IPS-NIHi7 (cell line): ENCODE results near the gene ARL8A.
A peak's percentile ranks its signal among the peaks of the same experiment; 100 is the strongest.
"Not testable (repeated sequence)": the region's sequence is repeated elsewhere in the genome, so short reads cannot be mapped to it uniquely, and the experiment has no call there.

Experiments
- DNase-seq: peaks from one replicate; pipeline ENCODE4 v3.0.0; 2012; ENCODE audit warnings: mixed read lengths; ENCODE audit errors: extremely low spot score

Gene ARL8A

GRCh38 chr1:202144402-202145067 is at the start of gene ARL8A:
Gene ARL8A (minus strand): TSS chr1:202144737. CDS start chr1:202144572, 165 bp downstream.
- DNase-seq: peak; percentile 78

DNA sequence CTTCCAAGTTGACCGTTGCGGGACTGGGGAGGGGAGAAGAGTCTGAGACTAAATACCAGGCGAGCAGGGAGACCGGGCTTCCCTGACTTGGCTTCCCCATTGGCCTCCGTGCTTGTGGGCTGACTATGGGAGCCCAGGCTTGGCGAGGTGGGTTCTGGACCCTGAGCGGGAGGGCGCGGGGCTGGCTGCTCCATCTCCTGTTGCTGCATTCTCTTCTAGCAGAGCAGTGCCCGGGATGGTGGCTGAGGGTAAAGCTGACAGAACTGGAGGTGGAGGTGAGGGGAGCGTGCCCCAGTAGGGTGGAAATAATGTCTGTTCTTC is 49.8 kb upstream of the ARL8A start:
- no peak for DNase-seq

DNA sequence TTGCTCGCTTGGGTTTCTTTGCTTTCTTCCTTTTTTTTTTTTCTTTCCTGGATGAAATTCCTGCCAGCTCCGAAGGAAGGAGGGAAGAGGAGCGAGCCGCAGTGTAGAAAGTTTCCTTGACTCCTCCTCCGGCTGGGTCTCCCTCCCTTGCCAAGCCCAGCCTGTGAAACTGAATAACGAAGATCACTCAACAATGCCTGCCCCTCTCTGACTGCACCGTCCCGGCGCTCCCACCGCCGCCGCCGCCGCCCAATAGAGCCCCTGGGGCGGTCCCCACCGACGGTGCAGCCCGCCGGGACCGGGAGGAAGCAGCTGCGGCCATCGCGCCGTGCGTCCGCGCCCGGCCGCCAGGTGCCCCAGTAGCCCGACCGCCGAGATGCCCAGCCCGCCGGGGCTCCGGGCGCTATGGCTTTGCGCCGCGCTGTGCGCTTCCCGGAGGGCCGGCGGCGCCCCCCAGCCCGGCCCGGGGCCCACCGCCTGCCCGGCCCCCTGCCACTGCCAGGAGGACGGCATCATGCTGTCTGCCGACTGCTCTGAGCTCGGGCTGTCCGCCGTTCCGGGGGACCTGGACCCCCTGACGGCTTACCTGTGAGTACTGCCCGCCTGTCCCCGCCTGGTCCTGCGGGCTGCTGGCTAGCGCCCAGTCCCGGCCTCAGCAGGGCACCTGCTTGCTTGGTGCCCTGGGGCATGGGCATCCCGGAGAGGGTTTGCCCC is 49.2 kb upstream of the ARL8A start, which contains the start of gene LGR6:
TSS of gene LGR6 (plus strand) at position 186 of the 714 bp plus-strand sequence. CDS start at position 377, 191 bp downstream.
- DNase-seq: peak; percentile 44

GRCh38 chr1:202192770-202193613 is 48.5 kb upstream of the ARL8A start:
- peak; percentile 82 for DNase-seq

DNA sequence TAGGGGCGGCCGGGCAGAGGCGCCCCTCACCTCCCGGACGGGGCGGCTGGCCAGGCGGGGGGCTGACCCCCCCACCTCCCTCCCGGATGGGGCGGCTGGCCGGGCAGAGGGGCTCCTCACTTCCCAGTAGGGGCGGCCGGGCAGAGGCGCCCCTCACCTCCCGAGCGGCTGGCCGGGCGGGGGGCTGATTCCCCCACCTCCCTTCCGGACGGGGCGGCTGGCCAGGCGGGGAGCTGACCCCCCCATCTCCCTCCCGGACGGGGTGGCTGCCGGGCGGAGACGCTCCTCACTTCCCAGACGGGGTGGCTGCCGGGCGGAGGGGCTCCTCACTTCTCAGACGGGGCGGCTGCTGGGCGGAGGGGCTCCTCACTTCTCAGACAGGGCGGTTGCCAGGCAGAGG is 46.9 kb upstream of the ARL8A start:
- not testable (repeated sequence) for DNase-seq

GRCh38 chr1:202189918-202190715 is 45.6 kb upstream of the ARL8A start:
- no peak for DNase-seq

GRCh38 chr1:202189001-202189790 is 44.7 kb upstream of the ARL8A start:
- DNase-seq: peak; percentile 72

- no peak for DNase-seq
Measured at GRCh38 chr1:202187697-202188407, 43.3 kb upstream of the ARL8A start.

GRCh38 chr1:202187041-202187671 is 42.6 kb upstream of the ARL8A start:
- no peak for DNase-seq

DNA sequence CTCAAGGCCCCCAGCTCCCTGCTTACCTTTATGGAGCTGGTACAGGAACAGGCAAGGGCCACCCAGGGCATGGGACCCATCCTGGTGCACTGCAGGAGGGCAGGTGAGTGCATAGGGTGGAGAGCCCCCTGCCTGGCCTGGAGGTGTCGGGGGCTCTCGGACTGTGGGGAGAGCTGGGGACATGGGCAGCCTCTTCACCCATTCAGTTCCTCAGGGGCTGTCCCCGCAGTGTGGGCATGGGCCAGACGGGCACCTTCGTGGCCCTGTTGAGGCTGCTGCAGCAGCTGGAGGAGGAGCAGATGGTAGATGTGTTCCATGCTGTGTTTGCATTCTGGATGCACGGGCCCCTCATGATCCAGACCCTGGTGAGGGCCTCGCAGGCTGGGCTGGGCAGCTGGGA is 41.8 kb upstream of the ARL8A start:
- no peak for DNase-seq

GRCh38 chr1:202184750-202185460 is 40.4 kb upstream of the ARL8A start:
- DNase-seq: peak; percentile 95

DNA sequence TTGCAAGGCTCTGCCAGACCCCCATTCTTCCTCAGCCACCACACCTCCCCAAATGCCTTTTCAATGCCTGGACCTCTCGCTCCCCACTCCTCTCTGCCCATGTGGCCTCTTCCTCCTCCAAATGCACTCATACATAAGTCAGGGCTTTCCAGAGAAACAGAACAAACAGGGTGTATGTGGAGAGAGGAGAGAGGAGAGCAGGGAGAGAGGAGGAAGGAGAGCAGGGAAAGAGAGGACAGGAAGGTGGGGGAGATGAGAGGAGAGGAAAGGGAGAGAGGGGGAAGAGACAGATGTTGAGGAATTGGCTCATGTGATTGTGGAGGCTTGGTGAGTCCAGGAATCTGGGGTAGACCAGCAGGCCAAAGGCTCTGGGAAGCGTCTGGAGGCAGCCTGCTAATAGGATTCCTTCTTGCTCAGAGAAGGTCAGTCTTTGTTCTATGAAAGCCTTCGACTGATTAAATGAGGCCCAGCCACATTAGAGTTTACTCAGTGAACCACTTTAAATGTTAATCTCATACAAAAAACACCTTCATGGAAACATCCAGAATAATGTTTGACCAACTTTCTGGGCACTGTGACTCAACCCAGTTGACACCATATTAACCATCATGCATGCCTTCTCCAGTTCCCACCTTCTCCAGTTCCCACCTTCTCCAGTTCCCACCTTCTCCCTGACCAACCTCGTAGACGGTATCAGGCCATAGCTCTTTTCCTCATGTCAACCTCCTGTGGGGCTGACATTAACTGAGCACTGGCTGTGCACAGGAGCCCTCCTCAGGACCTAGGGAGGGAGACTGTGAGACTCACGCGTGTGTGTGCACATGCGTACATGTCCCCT is 37.7 kb upstream of the ARL8A start:
- DNase-seq: no peak

- DNase-seq: no peak
Measured at GRCh38 chr1:202181586-202181985, 37.0 kb upstream of the ARL8A start.

DNA sequence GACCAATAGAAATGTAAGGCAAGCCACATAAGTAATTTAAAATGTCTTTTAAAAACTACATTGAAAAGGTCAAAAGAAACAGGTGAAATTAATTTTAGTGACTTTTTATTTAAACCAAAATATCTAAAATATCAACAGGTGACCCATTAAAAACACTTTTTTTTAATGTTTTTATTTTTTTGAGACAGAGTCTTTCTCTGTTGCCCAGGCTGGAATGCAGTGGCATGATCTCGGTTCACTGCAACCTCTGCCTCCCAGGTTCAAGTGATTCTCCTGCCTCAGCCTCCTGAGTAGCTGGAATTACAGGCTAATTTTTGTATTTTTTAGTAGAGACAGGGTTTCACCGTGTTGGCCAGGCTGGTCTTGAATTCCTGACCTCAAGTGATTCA is 36.2 kb upstream of the ARL8A start:
- not testable (repeated sequence) for DNase-seq

DNA sequence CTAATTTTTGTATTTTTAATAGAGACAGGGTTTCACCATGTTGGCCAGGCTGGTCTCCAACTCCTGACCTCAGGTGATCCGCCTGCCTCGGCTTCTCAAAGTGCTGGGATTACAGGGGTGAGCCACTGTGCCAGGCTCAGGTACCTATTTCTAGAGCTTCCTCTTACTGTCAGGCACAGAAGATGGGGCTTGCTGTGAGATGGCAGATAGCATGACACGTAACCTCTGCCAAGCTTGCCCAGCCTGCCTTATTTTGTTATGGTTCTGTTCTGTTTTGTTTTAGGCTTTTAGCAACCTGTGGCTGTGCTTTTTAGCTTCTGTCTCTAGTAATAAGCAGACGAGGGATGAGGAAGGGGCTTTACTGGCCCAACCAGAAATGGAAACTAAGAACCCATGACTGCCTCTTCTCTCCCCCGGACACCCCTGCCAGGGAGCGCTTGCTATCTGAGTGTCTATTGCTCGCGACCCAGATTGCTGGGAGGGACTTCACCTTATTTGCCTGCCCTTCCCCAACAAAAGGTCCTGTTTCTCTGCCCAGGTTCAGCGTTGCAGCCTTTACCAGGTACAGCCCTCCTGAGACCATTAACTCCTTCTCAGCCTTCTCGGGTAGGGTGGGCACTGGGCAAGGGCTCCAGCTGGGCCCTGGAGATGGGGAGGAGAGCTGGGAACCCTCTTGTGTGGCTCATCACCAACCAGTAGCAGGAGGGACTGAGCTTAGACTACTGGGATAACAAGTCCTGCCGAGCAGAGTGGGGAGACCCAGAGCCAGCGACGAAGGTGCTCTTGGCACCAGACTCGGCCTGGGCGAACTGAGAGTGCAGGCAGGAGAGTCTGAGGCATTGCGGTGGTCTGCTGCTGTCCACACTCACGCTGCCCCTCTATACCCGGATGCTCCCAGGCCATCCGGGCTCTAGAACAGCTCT is 35.6 kb upstream of the ARL8A start:
- DNase-seq: no peak

- no peak for DNase-seq
Measured at GRCh38 chr1:202176949-202177927, 32.7 kb upstream of the ARL8A start.
